Measurements from ENCODE around the gene RARS2.

RARS2 gene

GRCh38 chr6:87514831-87515230 lies 75.0 kb downstream of the RARS2 start:
- Histone ChIP-seq H3K27me3 (replicated peaks; ENCODE audit: insufficient read depth, low read length) (no peaks in the 10 kb centered on the region), H3K27ac (ENCODE audit: low read length) (no peak overlapping the region), H3F3A (ENCODE audit: insufficient read depth, low read length) (no peaks in the 10 kb centered on the region), H3K4me2 (ENCODE audit: low read depth, low read length) (no peak overlapping the region), H3K9me2 (replicated peaks; ENCODE audit: insufficient read depth, low read length) (no peaks in the 10 kb centered on the region), H3K9me3 (replicated peaks; ENCODE audit: insufficient read depth, low read length) (no peaks in the 10 kb centered on the region), H3K9ac (ENCODE audit: low read length) (no peak overlapping the region), H3K79me2 (ENCODE audit: low read length) (no peaks in the 10 kb centered on the region), H2AFZ (ENCODE audit: low read length) (no peak overlapping the region), H3K36me3 (replicated peaks; ENCODE audit: insufficient read depth, low read length) (peaks cover 4% of the 10 kb centered on the region; the same call in 1 of the 2 replicates), H3K4me3 (ENCODE audit: low read length) (no peak overlapping the region), H3K4me1 (ENCODE audit: low read length) (no peaks in the 10 kb centered on the region), H4K20me1 (ENCODE audit: insufficient read depth, low read length) (no peaks in the 10 kb centered on the region)
- no peak for TF ChIP-seq CTCF (IDR thresholded peaks at IDR 0.05; ENCODE audit: low read length)
- TF ChIP-seq EZH2 (optimal IDR thresholded peaks at IDR 0.05; ENCODE audit: low read depth, low read length): no peak
- no peak for TF ChIP-seq EZH2phosphoT487 (IDR thresholded peaks at IDR 0.05; ENCODE audit: low read length)
- no peak for DNase-seq

GRCh38 chr6:87504441-87504840 lies 85.3 kb downstream of the RARS2 start:
- H3K4me1 ChIP-seq (ENCODE audit: low read length): no peaks in the 10 kb centered on the region
- H3K79me2 ChIP-seq (ENCODE audit: low read length): no peaks in the 10 kb centered on the region
- H2AFZ ChIP-seq (ENCODE audit: low read length): no peak overlapping the region
- no peaks in the 10 kb centered on the region for H3K27me3 ChIP-seq (replicated peaks; ENCODE audit: insufficient read depth, low read length)
- no peaks in the 10 kb centered on the region for H3K9me3 ChIP-seq (replicated peaks; ENCODE audit: insufficient read depth, low read length)
- H4K20me1 ChIP-seq (ENCODE audit: insufficient read depth, low read length): no peaks in the 10 kb centered on the region
- H3K36me3 ChIP-seq (replicated peaks; ENCODE audit: insufficient read depth, low read length): no peaks in the 10 kb centered on the region; the same call in 1 of the 2 replicates
- TF ChIP-seq CTCF (IDR thresholded peaks at IDR 0.05; ENCODE audit: low read length): no peak
- no peak for TF ChIP-seq EZH2 (optimal IDR thresholded peaks at IDR 0.05; ENCODE audit: low read depth, low read length)
- no peak for TF ChIP-seq EZH2phosphoT487 (IDR thresholded peaks at IDR 0.05; ENCODE audit: low read length)
- H3K4me3 ChIP-seq (ENCODE audit: low read length): no peak overlapping the region
- H3K4me2 ChIP-seq (ENCODE audit: low read depth, low read length): no peak overlapping the region
- no peaks in the 10 kb centered on the region for H3K9me2 ChIP-seq (replicated peaks; ENCODE audit: insufficient read depth, low read length)
- no peaks in the 10 kb centered on the region for H3F3A ChIP-seq (ENCODE audit: insufficient read depth, low read length)
- H3K9ac ChIP-seq (ENCODE audit: low read length): no peak overlapping the region
- DNase-seq: no peak
- no peak overlapping the region for H3K27ac ChIP-seq (ENCODE audit: low read length)

- no peak for TF ChIP-seq CTCF (IDR thresholded peaks at IDR 0.05; ENCODE audit: low read length)
- no peak for TF ChIP-seq EZH2 (optimal IDR thresholded peaks at IDR 0.05; ENCODE audit: low read depth, low read length)
- no peak for TF ChIP-seq EZH2phosphoT487 (IDR thresholded peaks at IDR 0.05; ENCODE audit: low read length)
- no peak overlapping the region for H3K4me2 ChIP-seq (ENCODE audit: low read depth, low read length)
- H3K4me1 ChIP-seq (ENCODE audit: low read length): no peaks in the 10 kb centered on the region
- no peaks in the 10 kb centered on the region for H4K20me1 ChIP-seq (ENCODE audit: insufficient read depth, low read length)
- H3K9me2 ChIP-seq (replicated peaks; ENCODE audit: insufficient read depth, low read length): no peaks in the 10 kb centered on the region
- H3K36me3 ChIP-seq (replicated peaks; ENCODE audit: insufficient read depth, low read length): no peaks in the 10 kb centered on the region
- H3K9me3 ChIP-seq (replicated peaks; ENCODE audit: insufficient read depth, low read length): no peaks in the 10 kb centered on the region
- H3K4me3 ChIP-seq (ENCODE audit: low read length): no peak overlapping the region
- H3K9ac ChIP-seq (ENCODE audit: low read length): no peak overlapping the region
- no peak overlapping the region for H2AFZ ChIP-seq (ENCODE audit: low read length)
- H3K27ac ChIP-seq (ENCODE audit: low read length): no peak overlapping the region
- DNase-seq: no peak
- H3F3A ChIP-seq (ENCODE audit: insufficient read depth, low read length): no peaks in the 10 kb centered on the region
- no peaks in the 10 kb centered on the region for H3K79me2 ChIP-seq (ENCODE audit: low read length)
- H3K27me3 ChIP-seq (replicated peaks; ENCODE audit: insufficient read depth, low read length): no peaks in the 10 kb centered on the region
These were observed 87.8 kb downstream of the RARS2 start for GRCh38 chr6:87501809-87502572.

Measured in MM.1S (cell line).